Measurements from ENCODE around the gene KLHL22.
"Not testable (repeated sequence)": the region's sequence is repeated elsewhere in the genome, so short reads cannot be mapped to it uniquely, and the experiment has no call there.

The KLHL22 gene

GRCh38 chr22:20430720-20431510 lies 64.7 kb downstream of the KLHL22 start:
- DNase-seq = peak; percentile 66

GRCh38 chr22:20430101-20430719 lies 65.4 kb downstream of the KLHL22 start:
- no peak for DNase-seq

- peak; percentile 84 for DNase-seq
Observed at GRCh38 chr22:20429254-20430100, 66.1 kb downstream of the KLHL22 start.

GRCh38 chr22:20428496-20429253 lies 66.9 kb downstream of the KLHL22 start:
- no peak for DNase-seq

- no peak for DNase-seq
Observed at GRCh38 chr22:20427945-20428417, 67.6 kb downstream of the KLHL22 start.

GRCh38 chr22:20427104-20427944 lies 68.3 kb downstream of the KLHL22 start:
- no peak for DNase-seq

- no peak for DNase-seq
Observed at GRCh38 chr22:20426259-20426615, 69.4 kb downstream of the KLHL22 start.

- no peak for DNase-seq
Observed at GRCh38 chr22:20425566-20426258, 69.9 kb downstream of the KLHL22 start.

- no peak for DNase-seq
Observed at GRCh38 chr22:20424932-20425565, 70.5 kb downstream of the KLHL22 start.

- DNase-seq = no peak
Observed at GRCh38 chr22:20424568-20424931, 71.0 kb downstream of the KLHL22 start.

GRCh38 chr22:20423906-20424551 lies 71.6 kb downstream of the KLHL22 start:
- DNase-seq = no peak

- no peak for DNase-seq
Observed at GRCh38 chr22:20423008-20423905, 72.3 kb downstream of the KLHL22 start.

GRCh38 chr22:20422271-20423007 lies 73.2 kb downstream of the KLHL22 start:
- DNase-seq = no peak

- DNase-seq = no peak
Observed at GRCh38 chr22:20421507-20421874, 74.1 kb downstream of the KLHL22 start.

- no peak for DNase-seq
Observed at GRCh38 chr22:20420157-20420842, 75.3 kb downstream of the KLHL22 start.

- DNase-seq = no peak
Observed at GRCh38 chr22:20419664-20419951, 76.0 kb downstream of the KLHL22 start.

GRCh38 chr22:20418211-20418788 lies 77.3 kb downstream of the KLHL22 start:
- DNase-seq = peak; percentile 79

- DNase-seq = not testable (repeated sequence)
Observed at GRCh38 chr22:20415699-20416098, 79.9 kb downstream of the KLHL22 start.
